HL-60/S4 treated with retinoic acid at 250 ng/mL for 4 days and 3 days (cell line): ENCODE results near the gene QPCT.

ENCODE experiments used
- in situ Hi-C: fragments of 300-500 bp; cut with MboI; formaldehyde crosslinking; loops from 2 replicates; pipeline ENCODE4 v1.7.0; 2022; ENCODE audit warnings: low sequenced_read_pairs

QPCT gene

GRCh38 chr2:37422816-37423215 is 78.4 kb downstream of the QPCT start:
- in situ Hi-C loops = no loop called here
